ENCODE measurements around the gene GLDN.

GLDN gene

DNA sequence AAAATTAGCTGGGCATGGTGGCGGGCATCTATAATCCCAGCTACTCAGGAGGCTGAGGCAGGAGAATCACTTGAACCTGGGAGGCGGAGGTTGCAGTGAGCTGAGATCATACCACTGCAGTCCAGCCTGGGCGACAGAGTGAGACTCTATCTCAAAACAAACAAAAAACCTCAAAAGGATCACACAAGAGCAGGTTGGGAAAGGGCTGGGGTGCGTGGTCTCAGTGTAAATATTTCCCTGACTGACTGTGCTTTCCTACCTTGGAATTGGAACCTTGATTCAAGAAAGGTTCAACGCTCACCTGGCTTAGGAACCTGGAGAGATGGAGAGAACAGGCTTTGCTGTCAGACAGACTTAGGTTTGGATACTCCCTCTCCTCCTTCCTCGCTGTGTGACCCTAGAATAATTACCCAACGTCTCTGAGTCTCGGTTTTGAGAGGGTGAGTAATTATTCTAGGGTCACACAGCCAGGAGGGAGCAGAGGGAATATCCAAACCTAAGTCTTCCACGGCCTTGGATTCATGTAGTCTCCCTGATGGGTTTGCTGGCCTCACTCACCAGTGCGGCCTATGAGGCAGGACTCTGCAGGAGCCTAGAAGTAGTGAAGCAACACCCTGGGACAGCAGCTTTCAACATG, 27.7 kb upstream of the GLDN start:
- DNase-seq: no peak
- Histone ChIP-seq H3K27me3 (no peaks in the 10 kb centered on the region), H3K36me3 (no peaks in the 10 kb centered on the region), H3K4me3 (ENCODE audit: low read depth, low read length) (no peak overlapping the region), H3K9me3 (no peaks in the 10 kb centered on the region), H3K4me1 (no peaks in the 10 kb centered on the region)
- no peak for TF ChIP-seq CTCF (IDR thresholded peaks at IDR 0.05; ENCODE audit: low read depth, low read length)

- DNase-seq: no peak
Observed at GRCh38 chr15:51314391-51315337, 26.8 kb upstream of the GLDN start.

DNA sequence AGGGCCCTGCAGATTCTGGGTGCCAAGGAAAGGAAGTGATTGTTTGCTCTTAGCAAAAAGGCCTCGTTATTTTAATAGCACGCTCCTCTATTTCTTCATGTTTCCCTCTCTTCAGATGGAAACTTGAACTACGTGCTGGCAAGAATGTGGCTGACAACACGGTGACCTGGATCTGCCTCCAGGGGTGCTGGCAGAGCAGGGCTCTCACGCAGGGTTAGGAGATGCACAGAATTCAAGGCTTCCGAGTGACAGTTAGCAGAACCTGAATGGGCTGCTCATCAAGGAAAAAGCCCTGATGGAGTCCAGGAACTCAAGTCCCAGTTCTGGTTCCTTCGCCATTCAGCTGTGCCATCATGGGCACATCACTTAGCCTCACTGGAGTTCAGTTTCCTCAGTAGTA, 25.7 kb upstream of the GLDN start:
- no peak for TF ChIP-seq CTCF (IDR thresholded peaks at IDR 0.05; ENCODE audit: low read depth, low read length)
- Histone ChIP-seq H3K27me3 (no peaks in the 10 kb centered on the region), H3K4me3 (ENCODE audit: low read depth, low read length) (no peak overlapping the region), H3K36me3 (no peaks in the 10 kb centered on the region), H3K4me1 (no peaks in the 10 kb centered on the region), H3K9me3 (no peaks in the 10 kb centered on the region; the same call in 1 of the 2 replicates)
- DNase-seq: no peak

More at GRCh38 chr15:51314391-51315337, 26.8 kb upstream of the GLDN start:
- TF ChIP-seq CTCF (IDR thresholded peaks at IDR 0.05; ENCODE audit: low read depth, low read length): no peak
- Histone ChIP-seq H3K36me3 (no peaks in the 10 kb centered on the region), H3K9me3 (no peaks in the 10 kb centered on the region; the same call in 1 of the 2 replicates), H3K27me3 (no peaks in the 10 kb centered on the region), H3K4me3 (ENCODE audit: low read depth, low read length) (no peak overlapping the region), H3K4me1 (no peaks in the 10 kb centered on the region)

- Histone ChIP-seq H3K4me3 (ENCODE audit: low read depth, low read length) (no peak overlapping the region), H3K36me3 (no peaks in the 10 kb centered on the region), H3K4me1 (no peaks in the 10 kb centered on the region), H3K9me3 (no peaks in the 10 kb centered on the region; the same call in 1 of the 2 replicates), H3K27me3 (no peaks in the 10 kb centered on the region)
- no peak for TF ChIP-seq CTCF (IDR thresholded peaks at IDR 0.05; ENCODE audit: low read depth, low read length)
- DNase-seq: no peak
Observed at GRCh38 chr15:51316636-51317035, 24.8 kb upstream of the GLDN start.

DNA sequence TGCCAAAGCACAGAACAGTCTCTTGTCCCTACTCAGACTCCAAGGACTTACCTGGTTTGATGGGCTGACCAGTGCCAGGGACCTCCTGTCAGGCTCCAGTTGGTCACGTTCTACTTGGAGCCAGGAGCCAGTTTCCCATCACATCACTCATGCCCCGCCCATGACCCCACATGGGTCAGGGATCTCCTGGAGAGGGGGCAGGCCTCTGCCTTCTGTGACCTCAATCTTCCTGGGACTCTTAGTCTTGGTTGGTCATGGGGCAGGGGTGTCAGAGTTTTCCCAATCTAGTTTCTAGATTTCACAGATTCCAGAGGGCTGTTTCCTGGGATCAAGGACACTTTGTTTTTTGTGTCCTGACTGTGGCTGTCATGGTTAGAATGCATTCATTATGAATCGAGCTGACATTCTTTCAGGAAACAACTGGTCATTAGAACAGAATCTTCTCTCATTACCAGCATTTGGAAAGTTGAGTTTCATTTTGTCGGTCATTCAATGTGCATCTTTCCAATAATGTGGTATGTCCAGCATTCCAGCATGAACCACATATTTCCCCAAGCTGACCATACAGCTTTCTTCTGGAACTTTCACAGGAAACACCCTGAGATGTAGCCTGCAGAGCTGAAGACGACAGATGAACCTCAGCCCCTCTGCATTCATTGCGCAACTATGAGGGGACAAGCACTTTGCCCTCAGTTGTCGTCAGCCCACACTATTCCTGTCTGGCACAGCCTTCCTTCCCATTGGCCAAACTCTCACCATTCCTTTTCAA, 22.9 kb upstream of the GLDN start:
- Histone ChIP-seq H3K4me1 (no peaks in the 10 kb centered on the region), H3K36me3 (no peaks in the 10 kb centered on the region), H3K9me3 (no peaks in the 10 kb centered on the region; the same call in 1 of the 2 replicates), H3K27me3 (no peaks in the 10 kb centered on the region), H3K4me3 (ENCODE audit: low read depth, low read length) (no peak overlapping the region)
- TF ChIP-seq CTCF (IDR thresholded peaks at IDR 0.05; ENCODE audit: low read depth, low read length): no peak
- DNase-seq: no peak

Data from BE2C (cell line).